A549 (cell line): ENCODE measurements around the gene TNNI3. TPM values are rescaled to one million over a fixed set of nuclear protein-coding genes. Genes with fewer than 3 reads are reported as not detected.

Experiments used
- ATAC-seq, 2 experiments: fragments of 200-7000 bp in 1 of 2; fragments of >200 bp in 1 of 2; cut with Nextera tagmentation in 1 of 2; cut with Tn5 transposase in 1 of 2; 3 replicates each; pipeline versions ENCODE4 v1.8.0 to v1.9.1; 2018 to 2020; ENCODE audit warnings: mild to moderate bottlenecking in 1 of 2, moderate library complexity in 1 of 2
- CTCF ChIA-PET: fragments of 300-600 bp; sonication (Branson Sonifier 250); formaldehyde crosslinking; extraction: SDS; loops from one replicate; lab custom pipeline; 2021; ENCODE audit warnings: antibody characterized with exemption, inconsistent platforms; lab: Yijun Ruan, JAX
- POLR2A ChIA-PET: fragments of 350-600 bp; formaldehyde crosslinking; extraction: SDS; loops from one replicate; lab custom pipeline; 2021; ENCODE audit warnings: antibody characterized with exemption, inconsistent platforms; lab: Yijun Ruan, JAX
- DNase-seq, 2 experiments: peaks; one replicate each; pipeline versions ENCODE4 v3.0.0 to v3.0.0-alpha.2; 2011 to 2016; ENCODE audit warnings: low read depth in 1 of 2, low spot score in 1 of 2
- FAIRE-seq: peaks from 2 replicates; lab custom pipeline; 2011; peaks lifted over from hg19 to GRCh38; lab: Jason Lieb, UNC
- H3K27ac ChIP-seq, 2 experiments: fragments of >200 bp; sonication (Bioruptor Twin); formaldehyde crosslinking; 3 replicates each; pipeline ENCODE4 v1.5.1; 2016 to 2017
- H3K4me1 ChIP-seq: fragments of >200 bp; sonication (Bioruptor Twin); formaldehyde crosslinking; 3 replicates; pipeline ENCODE4 v1.6.1; 2016
- H3K4me2 ChIP-seq: fragments of >200 bp; sonication (Bioruptor Twin); formaldehyde crosslinking; 3 replicates; pipeline ENCODE4 v1.6.1; 2016
- H3K4me3 ChIP-seq: fragments of >200 bp; sonication (Bioruptor Twin); formaldehyde crosslinking; 3 replicates; pipeline ENCODE4 v1.5.1; 2016
- H3K9me3 ChIP-seq: fragments of >200 bp; sonication (Bioruptor Twin); formaldehyde crosslinking; 3 replicates; pipeline ENCODE4 v1.6.1; 2016
- BHLHE40 ChIP-seq: IDR thresholded peaks from 2 replicates; pipeline ENCODE4 v1.6.1; 2012; ENCODE audit warnings: low read depth, low read length, inconsistent platforms
- CBX8 ChIP-seq: fragments of 200-600 bp; sonication (generic); IDR thresholded peaks from 2 replicates; pipeline ENCODE4 v1.6.1; 2016
- CEBPB ChIP-seq, 2 experiments: fragments of >200 bp in 1 of 2; sonication (Bioruptor Twin) in 1 of 2; formaldehyde crosslinking in 1 of 2; IDR thresholded peaks; 2 replicates each; pipeline ENCODE4 v1.6.1; 2012 to 2016
- CHD2 ChIP-seq: fragments of 150-350 bp; IDR thresholded peaks from 2 replicates; pipeline ENCODE4 v1.6.1; 2014; ENCODE audit warnings: low read length; ENCODE audit not compliant: partially characterized antibody
- ESRRA ChIP-seq: fragments of 150-350 bp; IDR thresholded peaks from 2 replicates; pipeline ENCODE4 v1.6.1; 2014; ENCODE audit warnings: mild to moderate bottlenecking, low read length, borderline replicate concordance
- FOSB ChIP-seq: fragments of 250-450 bp; sonication (Bioruptor Pico); IDR thresholded peaks from 2 replicates; pipeline ENCODE4 v1.5.0; 2020; ENCODE audit warnings: mild to moderate bottlenecking, moderate library complexity
- FOSL2 ChIP-seq, 2 experiments: fragments of 450-650 bp in 1 of 2; fragments of >200 bp in 1 of 2; sonication (Bioruptor Twin) in 1 of 2; formaldehyde crosslinking; IDR thresholded peaks; 2 replicates each; pipeline versions ENCODE4 v1.5.0 to v1.6.1; 2016 to 2020; ENCODE audit warnings: mild to moderate bottlenecking in 1 of 2, moderate library complexity in 1 of 2
- HDAC2 ChIP-seq: fragments of 200-600 bp; sonication (generic); IDR thresholded peaks from 2 replicates; pipeline ENCODE4 v1.6.1; 2016
- HOXB5 ChIP-seq: fragments of 250-450 bp; sonication (Bioruptor Pico); IDR thresholded peaks from 2 replicates; pipeline ENCODE4 v1.5.0; 2020; ENCODE audit warnings: mild to moderate bottlenecking, moderate library complexity
- KDM5A ChIP-seq: fragments of 200-600 bp; sonication (generic); IDR thresholded peaks from 2 replicates; pipeline ENCODE4 v1.6.1; 2016; ENCODE audit warnings: antibody characterized with exemption, mild to moderate bottlenecking
- MAZ ChIP-seq: fragments of 150-350 bp; IDR thresholded peaks from 2 replicates; pipeline ENCODE4 v1.6.1; 2014; ENCODE audit warnings: antibody characterized with exemption, low read depth, low read length, borderline replicate concordance
- PHF8 ChIP-seq: fragments of 200-600 bp; sonication (generic); IDR thresholded peaks from 2 replicates; pipeline ENCODE4 v1.6.1; 2016; ENCODE audit warnings: low read depth, mild to moderate bottlenecking, antibody characterized with exemption, moderate library complexity, borderline replicate concordance
- SREBF2 ChIP-seq: fragments of 450-650 bp; IDR thresholded peaks from 2 replicates; pipeline ENCODE4 v1.6.1; 2014; ENCODE audit warnings: mild to moderate bottlenecking, moderate library complexity
- TFCP2L1 ChIP-seq: fragments of 250-450 bp; sonication (Bioruptor Pico); IDR thresholded peaks from 2 replicates; pipeline ENCODE4 v1.5.0; 2021; ENCODE audit warnings: mild to moderate bottlenecking
- ZC3H11A ChIP-seq: fragments of 450-650 bp; IDR thresholded peaks from 2 replicates; pipeline ENCODE4 v1.6.1; 2014; ENCODE audit warnings: antibody characterized with exemption, mild to moderate bottlenecking
- ZNF302 ChIP-seq: fragments of 250-450 bp; sonication (Bioruptor Pico); IDR thresholded peaks from 2 replicates; pipeline ENCODE4 v1.9.0; 2021; ENCODE audit warnings: inconsistent platforms, mild to moderate bottlenecking, moderate library complexity
- WGBS: methylation state at CpG from one replicate; pipeline ENCODE4 v1.1.6; 2017; ENCODE audit errors: missing lambda C conversion rate; 5-methylcytosine and 5-hydroxymethylcytosine counted together
- polyA plus RNA-seq, 4 experiments: library from polyadenylated mRNA; depleted of rRNA in 3 of 4; stranded (reverse); fragments of >200 nt; fragmentation: RNase III in 1 of 4; extraction: RNeasy Plus Mini Kit Qiagen cat#74134 plus additional on column Dnase treatment in 1 of 4; gene quantifications; 2 replicates in 3 of 4; 3 replicates in 1 of 4; pipeline ENCODE4 v1.2.3, GENCODE V29; 2011 to 2017
- TF ChIP-seq, protein P1 (sequence below): fragments of 250-450 bp; sonication (Bioruptor Pico); IDR thresholded peaks from 2 replicates; pipeline ENCODE4 v1.5.0; 2020; ENCODE audit warnings: low read depth, mild to moderate bottlenecking, moderate library complexity
- TF ChIP-seq, protein P2 (sequence below): fragments of >200 bp; sonication (Bioruptor Twin); formaldehyde crosslinking; IDR thresholded peaks from 3 replicates; pipeline ENCODE4 v1.5.1; 2016
- TF ChIP-seq, protein P3 (sequence below): IDR thresholded peaks from 2 replicates; pipeline ENCODE4 v1.6.1; 2012
- TF ChIP-seq, protein P4 (sequence below): fragments of >200 bp; sonication (Bioruptor Twin); formaldehyde crosslinking; IDR thresholded peaks from 2 replicates; pipeline ENCODE4 v1.6.1; 2016
- TF ChIP-seq, protein P5 (sequence below): fragments of 250-450 bp; sonication (Bioruptor Pico); IDR thresholded peaks from 2 replicates; pipeline ENCODE4 v1.5.0; 2021; ENCODE audit warnings: mild to moderate bottlenecking, moderate library complexity, borderline replicate concordance
- TF ChIP-seq, protein P6 (sequence below): fragments of 200-600 bp; sonication (generic); IDR thresholded peaks from 2 replicates; pipeline ENCODE4 v1.6.1; 2016; ENCODE audit warnings: antibody characterized with exemption, mild to moderate bottlenecking, moderate library complexity
- TF ChIP-seq, protein P7 (sequence below): fragments of >200 bp; sonication (Bioruptor Twin); formaldehyde crosslinking; IDR thresholded peaks from 3 replicates; pipeline ENCODE4 v1.6.1; 2016
- TF ChIP-seq, protein P8 (sequence below): fragments of 450-650 bp; IDR thresholded peaks from 2 replicates; pipeline ENCODE4 v1.6.1; 2014; ENCODE audit warnings: antibody characterized with exemption

The TNNI3 gene
- polyA plus RNA-seq, 2 of the 4 experiments (the other 2 are of a cell fraction), result 6.5 to 7.8 TPM

DNA sequence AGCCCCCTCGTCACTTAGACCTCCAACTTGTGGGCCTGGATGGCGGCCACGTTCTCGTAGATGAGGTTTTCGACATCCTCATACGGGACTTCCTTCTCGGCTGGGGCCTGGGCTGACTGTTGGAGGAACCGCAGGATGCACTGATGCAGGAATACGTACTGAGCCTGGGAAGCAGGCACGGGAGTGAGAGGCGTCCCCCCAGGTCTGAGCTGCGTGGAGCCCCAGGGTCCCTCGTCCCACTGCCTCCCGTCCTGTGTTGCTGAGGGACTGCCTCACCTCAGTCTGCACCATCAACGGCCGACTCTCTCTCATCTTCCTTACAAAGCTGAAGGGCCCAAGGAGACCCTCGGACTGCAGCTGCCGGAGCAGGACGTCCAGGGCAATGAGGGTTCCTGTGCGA, 24.2 kb upstream of the TNNI3 start (continued):
- no peak for TF ChIP-seq ZC3H11A
- TF ChIP-seq CBX8, result no peak
- TF ChIP-seq CEBPB (IDR thresholded peaks at IDR 0.05), result no peak
- TF ChIP-seq, protein P1, sequence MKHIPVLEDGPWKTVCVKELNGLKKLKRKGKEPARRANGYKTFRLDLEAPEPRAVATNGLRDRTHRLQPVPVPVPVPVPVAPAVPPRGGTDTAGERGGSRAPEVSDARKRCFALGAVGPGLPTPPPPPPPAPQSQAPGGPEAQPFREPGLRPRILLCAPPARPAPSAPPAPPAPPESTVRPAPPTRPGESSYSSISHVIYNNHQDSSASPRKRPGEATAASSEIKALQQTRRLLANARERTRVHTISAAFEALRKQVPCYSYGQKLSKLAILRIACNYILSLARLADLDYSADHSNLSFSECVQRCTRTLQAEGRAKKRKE (CRISPR knock-in tag), result no peak
- TF ChIP-seq, protein P2, sequence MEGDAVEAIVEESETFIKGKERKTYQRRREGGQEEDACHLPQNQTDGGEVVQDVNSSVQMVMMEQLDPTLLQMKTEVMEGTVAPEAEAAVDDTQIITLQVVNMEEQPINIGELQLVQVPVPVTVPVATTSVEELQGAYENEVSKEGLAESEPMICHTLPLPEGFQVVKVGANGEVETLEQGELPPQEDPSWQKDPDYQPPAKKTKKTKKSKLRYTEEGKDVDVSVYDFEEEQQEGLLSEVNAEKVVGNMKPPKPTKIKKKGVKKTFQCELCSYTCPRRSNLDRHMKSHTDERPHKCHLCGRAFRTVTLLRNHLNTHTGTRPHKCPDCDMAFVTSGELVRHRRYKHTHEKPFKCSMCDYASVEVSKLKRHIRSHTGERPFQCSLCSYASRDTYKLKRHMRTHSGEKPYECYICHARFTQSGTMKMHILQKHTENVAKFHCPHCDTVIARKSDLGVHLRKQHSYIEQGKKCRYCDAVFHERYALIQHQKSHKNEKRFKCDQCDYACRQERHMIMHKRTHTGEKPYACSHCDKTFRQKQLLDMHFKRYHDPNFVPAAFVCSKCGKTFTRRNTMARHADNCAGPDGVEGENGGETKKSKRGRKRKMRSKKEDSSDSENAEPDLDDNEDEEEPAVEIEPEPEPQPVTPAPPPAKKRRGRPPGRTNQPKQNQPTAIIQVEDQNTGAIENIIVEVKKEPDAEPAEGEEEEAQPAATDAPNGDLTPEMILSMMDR, result no peak
- TF ChIP-seq, protein P3, sequence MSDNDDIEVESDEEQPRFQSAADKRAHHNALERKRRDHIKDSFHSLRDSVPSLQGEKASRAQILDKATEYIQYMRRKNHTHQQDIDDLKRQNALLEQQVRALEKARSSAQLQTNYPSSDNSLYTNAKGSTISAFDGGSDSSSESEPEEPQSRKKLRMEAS, result no peak
- no peak for TF ChIP-seq ZNF302 (CRISPR knock-in tag)
- no peak for TF ChIP-seq ESRRA
- TF ChIP-seq, protein P4, sequence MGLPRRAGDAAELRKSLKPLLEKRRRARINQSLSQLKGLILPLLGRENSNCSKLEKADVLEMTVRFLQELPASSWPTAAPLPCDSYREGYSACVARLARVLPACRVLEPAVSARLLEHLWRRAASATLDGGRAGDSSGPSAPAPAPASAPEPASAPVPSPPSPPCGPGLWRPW, result no peak

DNA sequence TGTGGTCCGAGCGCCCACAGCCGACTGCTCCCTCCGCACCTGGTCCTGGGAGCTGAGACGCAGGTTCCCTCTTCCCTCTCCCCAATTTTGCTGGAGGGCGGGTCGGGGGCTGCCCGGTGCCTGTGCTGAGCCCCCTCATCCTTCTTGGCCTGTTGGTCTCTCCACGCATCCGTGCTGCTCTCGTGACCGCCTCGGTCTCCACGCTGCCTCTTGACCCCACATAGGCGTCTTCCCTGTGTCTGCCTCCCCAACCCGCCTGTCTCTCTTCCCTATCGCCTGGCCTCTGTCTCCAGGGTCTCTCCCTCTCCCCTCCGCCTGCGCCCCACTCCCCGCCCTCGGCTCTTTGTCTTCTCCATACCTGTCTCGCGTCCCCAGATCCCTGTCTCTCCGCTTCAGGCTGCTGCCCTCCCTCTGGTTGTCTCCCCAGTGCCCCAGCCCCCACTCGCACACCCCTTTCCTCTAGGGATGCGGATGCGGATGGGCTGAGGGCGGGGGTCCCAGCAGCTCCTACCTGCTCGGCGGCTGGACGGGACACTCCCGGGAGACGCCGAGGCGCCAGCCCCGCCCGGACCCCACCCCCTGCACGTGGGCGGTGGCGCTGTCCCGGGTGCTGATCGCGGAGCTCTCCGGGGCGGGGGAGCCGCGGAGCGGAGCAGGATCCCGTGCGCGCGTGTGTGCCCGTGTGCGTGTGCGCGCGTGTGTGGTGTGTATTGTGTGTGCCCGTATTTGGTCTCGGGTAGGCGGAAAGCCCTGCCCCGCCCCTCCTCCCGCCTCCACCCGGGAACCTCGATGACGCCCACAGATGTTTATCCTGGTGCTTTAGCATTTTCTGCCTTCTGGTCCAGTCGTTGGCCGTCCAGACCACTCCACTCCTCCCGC, 22.3 kb upstream of the TNNI3 start, which contains the start of gene SYT5:
TSS of gene SYT5 (minus strand) at position 684 of the 879 bp plus-strand sequence. CDS start 1,248 bp downstream, outside the sequence.
- Histone ChIP-seq H3K9me3 (no peaks in the 10 kb centered on the region), H3K4me3 (peak within 1 kb of the TSS; percentile 26), H3K4me2 (peak within 1 kb of the TSS; percentile 75), H3K27ac (no peak within 1 kb of the TSS; a peak in 1 of 6 replicates), H3K4me1 (peaks cover 14% of the 10 kb centered on the region)
- WGBS, result 4% methylated on average over 31 of the region's 68 CpGs
- ATAC-seq, result peak; percentile 65 to 78
- CTCF ChIA-PET, result interaction anchor here (0.6 to 10.0 kb wide), 10 partner anchors 10 to 702 kb away, joined by 3 to 64 read pairs (median 9); partner anchors contain the start of genes DNAAF3 and TMEM238
- peak in 1 of 2 experiments; percentile 76 for DNase-seq
- POLR2A ChIA-PET, result interaction anchor here (0.9 to 1.8 kb wide), 3 partner anchors 9 to 228 kb away, joined by 5 to 7 read pairs (median 5); partner anchors contain the start of genes PPP6R1 and UBE2S
- FAIRE-seq, result no peak
- TF ChIP-seq PHF8, result no peak
- TF ChIP-seq TFCP2L1 (CRISPR knock-in tag), result no peak
- no peak for TF ChIP-seq CEBPB (IDR thresholded peaks at IDR 0.05)
- no peak for TF ChIP-seq KDM5A
- TF ChIP-seq CBX8, result no peak
- no peak for TF ChIP-seq ZC3H11A
- no peak for TF ChIP-seq CHD2
- no peak for TF ChIP-seq HDAC2
- peak; percentile 53; the same call in 1 of the 2 replicates for TF ChIP-seq HOXB5 (CRISPR knock-in tag)
- no peak for TF ChIP-seq FOSB (CRISPR knock-in tag)
- no peak for TF ChIP-seq FOSL2 (IDR thresholded peaks at IDR 0.05)
- TF ChIP-seq FOSL2 (CRISPR knock-in tag; IDR thresholded peaks at IDR 0.05), result no peak
- TF ChIP-seq, protein P5, sequence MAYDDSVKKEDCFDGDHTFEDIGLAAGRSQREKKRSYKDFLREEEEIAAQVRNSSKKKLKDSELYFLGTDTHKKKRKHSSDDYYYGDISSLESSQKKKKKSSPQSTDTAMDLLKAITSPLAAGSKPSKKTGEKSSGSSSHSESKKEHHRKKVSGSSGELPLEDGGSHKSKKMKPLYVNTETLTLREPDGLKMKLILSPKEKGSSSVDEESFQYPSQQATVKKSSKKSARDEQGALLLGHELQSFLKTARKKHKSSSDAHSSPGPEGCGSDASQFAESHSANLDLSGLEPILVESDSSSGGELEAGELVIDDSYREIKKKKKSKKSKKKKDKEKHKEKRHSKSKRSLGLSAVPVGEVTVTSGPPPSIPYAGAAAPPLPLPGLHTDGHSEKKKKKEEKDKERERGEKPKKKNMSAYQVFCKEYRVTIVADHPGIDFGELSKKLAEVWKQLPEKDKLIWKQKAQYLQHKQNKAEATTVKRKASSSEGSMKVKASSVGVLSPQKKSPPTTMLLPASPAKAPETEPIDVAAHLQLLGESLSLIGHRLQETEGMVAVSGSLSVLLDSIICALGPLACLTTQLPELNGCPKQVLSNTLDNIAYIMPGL, result no peak
- peak; percentile 85 for TF ChIP-seq BHLHE40
- TF ChIP-seq, protein P6, sequence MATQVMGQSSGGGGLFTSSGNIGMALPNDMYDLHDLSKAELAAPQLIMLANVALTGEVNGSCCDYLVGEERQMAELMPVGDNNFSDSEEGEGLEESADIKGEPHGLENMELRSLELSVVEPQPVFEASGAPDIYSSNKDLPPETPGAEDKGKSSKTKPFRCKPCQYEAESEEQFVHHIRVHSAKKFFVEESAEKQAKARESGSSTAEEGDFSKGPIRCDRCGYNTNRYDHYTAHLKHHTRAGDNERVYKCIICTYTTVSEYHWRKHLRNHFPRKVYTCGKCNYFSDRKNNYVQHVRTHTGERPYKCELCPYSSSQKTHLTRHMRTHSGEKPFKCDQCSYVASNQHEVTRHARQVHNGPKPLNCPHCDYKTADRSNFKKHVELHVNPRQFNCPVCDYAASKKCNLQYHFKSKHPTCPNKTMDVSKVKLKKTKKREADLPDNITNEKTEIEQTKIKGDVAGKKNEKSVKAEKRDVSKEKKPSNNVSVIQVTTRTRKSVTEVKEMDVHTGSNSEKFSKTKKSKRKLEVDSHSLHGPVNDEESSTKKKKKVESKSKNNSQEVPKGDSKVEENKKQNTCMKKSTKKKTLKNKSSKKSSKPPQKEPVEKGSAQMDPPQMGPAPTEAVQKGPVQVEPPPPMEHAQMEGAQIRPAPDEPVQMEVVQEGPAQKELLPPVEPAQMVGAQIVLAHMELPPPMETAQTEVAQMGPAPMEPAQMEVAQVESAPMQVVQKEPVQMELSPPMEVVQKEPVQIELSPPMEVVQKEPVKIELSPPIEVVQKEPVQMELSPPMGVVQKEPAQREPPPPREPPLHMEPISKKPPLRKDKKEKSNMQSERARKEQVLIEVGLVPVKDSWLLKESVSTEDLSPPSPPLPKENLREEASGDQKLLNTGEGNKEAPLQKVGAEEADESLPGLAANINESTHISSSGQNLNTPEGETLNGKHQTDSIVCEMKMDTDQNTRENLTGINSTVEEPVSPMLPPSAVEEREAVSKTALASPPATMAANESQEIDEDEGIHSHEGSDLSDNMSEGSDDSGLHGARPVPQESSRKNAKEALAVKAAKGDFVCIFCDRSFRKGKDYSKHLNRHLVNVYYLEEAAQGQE, result peak; percentile 93
- TF ChIP-seq SREBF2, result no peak
- TF ChIP-seq, protein P7, sequence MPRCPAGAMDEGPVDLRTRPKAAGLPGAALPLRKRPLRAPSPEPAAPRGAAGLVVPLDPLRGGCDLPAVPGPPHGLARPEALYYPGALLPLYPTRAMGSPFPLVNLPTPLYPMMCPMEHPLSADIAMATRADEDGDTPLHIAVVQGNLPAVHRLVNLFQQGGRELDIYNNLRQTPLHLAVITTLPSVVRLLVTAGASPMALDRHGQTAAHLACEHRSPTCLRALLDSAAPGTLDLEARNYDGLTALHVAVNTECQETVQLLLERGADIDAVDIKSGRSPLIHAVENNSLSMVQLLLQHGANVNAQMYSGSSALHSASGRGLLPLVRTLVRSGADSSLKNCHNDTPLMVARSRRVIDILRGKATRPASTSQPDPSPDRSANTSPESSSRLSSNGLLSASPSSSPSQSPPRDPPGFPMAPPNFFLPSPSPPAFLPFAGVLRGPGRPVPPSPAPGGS, result no peak
- TF ChIP-seq, protein P8, sequence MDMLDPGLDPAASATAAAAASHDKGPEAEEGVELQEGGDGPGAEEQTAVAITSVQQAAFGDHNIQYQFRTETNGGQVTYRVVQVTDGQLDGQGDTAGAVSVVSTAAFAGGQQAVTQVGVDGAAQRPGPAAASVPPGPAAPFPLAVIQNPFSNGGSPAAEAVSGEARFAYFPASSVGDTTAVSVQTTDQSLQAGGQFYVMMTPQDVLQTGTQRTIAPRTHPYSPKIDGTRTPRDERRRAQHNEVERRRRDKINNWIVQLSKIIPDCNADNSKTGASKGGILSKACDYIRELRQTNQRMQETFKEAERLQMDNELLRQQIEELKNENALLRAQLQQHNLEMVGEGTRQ, result peak; percentile 60
- peak; percentile 91; the same call in 1 of the 2 replicates for TF ChIP-seq MAZ
